HCT116 (cell line): ENCODE data around the gene SLC25A33. TPM values are rescaled to one million over a fixed set of nuclear protein-coding genes. Genes with fewer than 3 reads are reported as not detected.

Source experiments
- ATAC-seq: fragments of 200-7000 bp; cut with Tn5 transposase; 2 replicates; pipeline ENCODE4 v1.9.1; 2020; ENCODE audit warnings: mild to moderate bottlenecking, moderate library complexity
- BruUV-seq: library from RNA; stranded (reverse); fragments of 400-500 nt; replicated peaks from 2 replicates; lab custom pipeline; 2021; lab: Mats Ljungman, UMichigan
- CTCF ChIA-PET: fragments of 300-600 bp; sonication (Branson Sonifier 250); formaldehyde crosslinking; loops from one replicate; lab custom pipeline; 2021; ENCODE audit warnings: antibody characterized with exemption; lab: Charles Lee
- POLR2A ChIA-PET: fragments of 300-600, 350-600 bp; sonication (Branson Sonifier 250); formaldehyde crosslinking; loops from one replicate; lab custom pipeline; 2021; ENCODE audit warnings: antibody characterized with exemption; lab: Charles Lee
- RAD21 ChIA-PET, 2 experiments: fragments of 300-600 bp; sonication (Branson Sonifier 250); formaldehyde crosslinking; loops; one replicate each; lab custom pipeline; 2023; ENCODE audit warnings: low total read pairs in 2 of 2; ENCODE audit not compliant: uncharacterized antibody in 2 of 2, unreplicated experiment in 2 of 2, low non-redundant PET in 1 of 2; lab: Charles Lee
- DNase-seq: peaks from one replicate; pipeline ENCODE4 v3.0.0-alpha.2; 2010; ENCODE audit warnings: low read depth, low spot score
- H2AFZ ChIP-seq: fragments of 200-600 bp; shearing (Covaris generic), sonication (generic); 2 replicates; pipeline ENCODE4 v1.6.1; 2017; ENCODE audit warnings: low read depth, mixed run types, mixed read lengths, antibody characterized with exemption, low read length; ENCODE audit not compliant: poor library complexity, severe bottlenecking
- H3K27ac ChIP-seq: 2 replicates; pipeline ENCODE4 v1.5.1; 2012; ENCODE audit warnings: low read depth, low read length
- H3K27me3 ChIP-seq: fragments of 200-600 bp; sonication (generic); 2 replicates; pipeline ENCODE4 v1.6.1; 2016; ENCODE audit warnings: mixed run types, low read length, mixed read lengths; ENCODE audit not compliant: insufficient read depth
- H3K36me3 ChIP-seq, 2 experiments: fragments of 200-500 bp in 1 of 2; fragments of 200-600 bp in 1 of 2; sonication (Bioruptor generic) in 1 of 2; sonication (generic) in 1 of 2; 2 replicates each; pipeline versions ENCODE4 v1.5.1 to v1.6.1; 2014 to 2016; ENCODE audit warnings: low read length in 2 of 2, inconsistent platforms in 1 of 2, mixed read lengths in 1 of 2, mixed run types in 1 of 2; ENCODE audit not compliant: insufficient read depth in 2 of 2, control insufficient read depth in 1 of 2
- H3K4me1 ChIP-seq, 2 experiments: fragments of 200-600 bp in 1 of 2; sonication (generic) in 1 of 2; 2 replicates each; pipeline versions ENCODE4 v1.5.1 to v1.6.1; 2012 to 2017; ENCODE audit warnings: low read length in 2 of 2, inconsistent platforms in 1 of 2, mild to moderate bottlenecking in 1 of 2, mixed read lengths in 1 of 2, mixed run types in 1 of 2, moderate library complexity in 1 of 2; ENCODE audit not compliant: insufficient read depth in 2 of 2, control insufficient read depth in 1 of 2
- H3K4me2 ChIP-seq: fragments of 200-600 bp; sonication (generic); 2 replicates; pipeline ENCODE4 v1.6.1; 2017; ENCODE audit warnings: mixed run types, low read length, mixed read lengths
- H3K4me3 ChIP-seq, 2 experiments: fragments of 200-600 bp in 1 of 2; sonication (generic) in 1 of 2; replicated peaks in 1 of 2; 2 replicates each; pipeline ENCODE4 v1.5.1; 2011 to 2016; ENCODE audit warnings: low read length in 2 of 2, control low read depth in 1 of 2, low read depth in 1 of 2, mild to moderate bottlenecking in 1 of 2, mixed read lengths in 1 of 2, mixed run types in 1 of 2
- H3K79me2 ChIP-seq: fragments of 200-600 bp; sonication (generic); 2 replicates; pipeline ENCODE4 v1.6.1; 2017; ENCODE audit warnings: mild to moderate bottlenecking, mixed run types, low read length, moderate library complexity, mixed read lengths; ENCODE audit not compliant: insufficient read depth
- H3K9ac ChIP-seq: fragments of 200-600 bp; sonication (generic); 2 replicates; pipeline ENCODE4 v1.6.1; 2016; ENCODE audit warnings: low read length, mixed read lengths
- H3K9me2 ChIP-seq: fragments of 200-600 bp; sonication (generic), shearing (Covaris generic); 2 replicates; pipeline ENCODE4 v1.6.1; 2017; ENCODE audit warnings: mixed run types, mild to moderate bottlenecking, moderate library complexity; ENCODE audit not compliant: insufficient read depth
- H3K9me3 ChIP-seq, 2 experiments: fragments of 200-500 bp in 1 of 2; fragments of 200-600 bp in 1 of 2; sonication (Bioruptor generic) in 1 of 2; sonication (generic) in 1 of 2; 2 replicates each; pipeline ENCODE4 v1.6.1; 2014 to 2017; ENCODE audit warnings: low read length in 2 of 2, mixed read lengths in 2 of 2, inconsistent platforms in 1 of 2, low read depth in 1 of 2, mild to moderate bottlenecking in 1 of 2, mixed run types in 1 of 2, moderate library complexity in 1 of 2; ENCODE audit not compliant: control insufficient read depth in 1 of 2, insufficient read depth in 1 of 2
- H4K20me1 ChIP-seq: fragments of 200-600 bp; sonication (generic), shearing (Covaris generic); 2 replicates; pipeline ENCODE4 v1.6.1; 2017; ENCODE audit warnings: mixed run types, mild to moderate bottlenecking, moderate library complexity; ENCODE audit not compliant: insufficient read depth
- ELF1 ChIP-seq: IDR thresholded peaks from 2 replicates; pipeline ENCODE4 v1.6.1; 2012; ENCODE audit warnings: low read depth, borderline replicate concordance
- FOSL1 ChIP-seq: IDR thresholded peaks from 2 replicates; pipeline ENCODE4 v1.6.1; 2012; ENCODE audit warnings: low read depth
- POLR2A ChIP-seq: IDR thresholded peaks from 2 replicates; pipeline ENCODE4 v1.7.0; 2011; ENCODE audit warnings: borderline replicate concordance; ENCODE audit not compliant: insufficient read depth, insufficient read length; ENCODE audit errors: extremely low read depth
- RAD21 ChIP-seq: IDR thresholded peaks from 2 replicates; pipeline ENCODE4 v1.6.1; 2012; ENCODE audit warnings: low read depth, mild to moderate bottlenecking
- SIN3A ChIP-seq: IDR thresholded peaks from 2 replicates; pipeline ENCODE4 v1.6.1; 2012; ENCODE audit warnings: low read depth
- SP1 ChIP-seq: IDR thresholded peaks from 2 replicates; pipeline ENCODE4 v1.6.1; 2012; ENCODE audit warnings: low read depth
- ZBTB33 ChIP-seq: IDR thresholded peaks from 2 replicates; pipeline ENCODE4 v1.6.1; 2011; ENCODE audit warnings: mild to moderate bottlenecking, low read length, moderate library complexity; ENCODE audit not compliant: insufficient replicate concordance; ENCODE audit errors: extremely low read depth
- ZNF274 ChIP-seq: fragments of 200-500 bp; sonication (Bioruptor generic); IDR thresholded peaks from 2 replicates; pipeline ENCODE4 v1.6.1; 2014; ENCODE audit warnings: mild to moderate bottlenecking, low read depth, low read length, inconsistent platforms
- intact Hi-C: fragments of 100-400 bp; cut with micrococcal nuclease; formaldehyde crosslinking; loops from 2 replicates; pipeline ENCODE4 v1.10.0; 2022
- total RNA-seq: library from RNA; stranded (reverse); gene quantifications from one replicate; pipeline ENCODE4 v1.2.1, GENCODE V29; 2021; ENCODE audit not compliant: unreplicated experiment

The SLC25A33 gene
- total RNA-seq, 1 experiment from 2014 or later: 9.8 TPM

GRCh38 chr1:9495854-9496374 lies 43.4 kb upstream of the SLC25A33 start (continued):
- no peak for TF ChIP-seq ZBTB33
- no peak for TF ChIP-seq POLR2A
- TF ChIP-seq SP1: no peak
- no peak for TF ChIP-seq SIN3A
- TF ChIP-seq FOSL1: no peak
- TF ChIP-seq ZNF274: no peak

DNA sequence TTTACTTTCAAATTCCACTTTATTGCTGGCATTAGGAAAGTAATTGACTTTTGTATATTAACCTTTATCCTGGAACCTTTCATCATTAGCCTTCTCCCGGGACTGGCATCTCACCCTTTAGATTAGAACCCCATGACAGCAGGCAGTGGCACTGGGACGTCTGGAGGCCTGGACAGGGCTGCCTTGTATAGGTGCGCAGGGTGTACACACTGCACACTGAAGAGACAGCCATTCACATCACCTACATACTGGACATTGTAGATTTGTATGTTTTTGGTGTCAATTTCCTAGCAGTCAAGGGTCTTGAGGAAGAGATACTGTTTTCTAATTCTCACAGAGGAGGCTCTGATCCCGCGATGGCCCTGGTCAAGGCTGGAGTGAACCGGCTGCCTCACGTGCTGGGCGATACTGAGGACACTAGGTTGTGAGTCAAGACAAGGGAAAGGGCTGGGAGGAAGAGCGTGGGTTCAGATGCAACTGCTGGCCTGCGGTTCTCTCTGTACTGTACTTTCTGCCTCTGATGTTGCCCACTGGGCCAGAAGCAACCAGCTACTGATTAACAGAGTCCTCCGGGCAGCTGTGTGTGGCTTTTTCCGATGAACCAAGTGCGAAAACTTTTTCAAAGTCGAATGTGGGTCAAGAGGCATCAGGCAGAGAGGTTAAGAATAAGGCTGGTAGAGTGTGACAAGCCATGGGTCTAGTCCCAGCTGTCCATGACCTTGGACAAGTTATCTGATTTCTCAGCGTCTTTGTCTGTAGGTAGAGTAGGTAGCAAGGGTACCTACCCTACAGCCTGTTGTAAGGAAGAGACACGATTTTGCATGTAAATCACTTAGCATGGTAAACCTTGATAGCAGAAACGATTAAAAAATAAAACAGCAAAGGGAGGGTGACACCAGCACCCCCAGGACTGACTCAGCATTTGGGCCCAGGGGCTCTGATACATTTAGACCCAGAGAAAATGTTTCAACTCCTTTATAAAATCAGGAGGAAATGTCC lies 38.2 kb upstream of the SLC25A33 start:
- TF ChIP-seq RAD21: no peak
- no peak for TF ChIP-seq ELF1
- TF ChIP-seq ZBTB33: no peak
- no peaks in the 10 kb centered on the region for H3K9me3 ChIP-seq
- ChIA-PET POLR2A (no interaction called here), CTCF (no interaction called here), RAD21 (no interaction called here)
- H3K4me1 ChIP-seq: no peaks in the 10 kb centered on the region
- H3K79me2 ChIP-seq: no peaks in the 10 kb centered on the region
- H3K9me2 ChIP-seq: no peaks in the 10 kb centered on the region
- H2AFZ ChIP-seq: no peak overlapping the region
- H3K27me3 ChIP-seq: no peaks in the 10 kb centered on the region
- no peak overlapping the region for H3K9ac ChIP-seq
- DNase-seq (no peak), ATAC-seq (no peak)
- H3K36me3 ChIP-seq: no peaks in the 10 kb centered on the region
- no peaks in the 10 kb centered on the region for H4K20me1 ChIP-seq
- H3K4me3 ChIP-seq: no peak overlapping the region
- no TSS peak for BruUV-seq
- no peak overlapping the region for H3K4me2 ChIP-seq
- no peak overlapping the region for H3K27ac ChIP-seq
- intact Hi-C loops: no loop called here
